Spleen (tissue), 11 donors: Measurements from ENCODE around the gene PPP2R3B. TPM values are rescaled to one million over a fixed set of nuclear protein-coding genes. Genes with fewer than 3 reads are reported as not detected.

ENCODE experiments used
- DNase-seq: peaks from one replicate; pipeline ENCODE4 v3.0.0-alpha.2; 2020
- H3K27ac ChIP-seq, 8 donors: fragments of 200-600 bp; sonication (generic) in 7 of 8; 1 replicate in 4 of 8; 2 replicates in 4 of 8; pipeline versions ENCODE4 v1.5.0 to v1.8.0; 2016 to 2021; ENCODE audit warnings: inconsistent platforms in 4 of 8, mild to moderate bottlenecking in 4 of 8, moderate library complexity in 1 of 8
- H3K27me3 ChIP-seq, 7 donors: fragments of 200-600 bp; sonication (generic) in 6 of 7; replicated peaks in 1 of 7; 1 replicate in 4 of 7; 2 replicates in 3 of 7; pipeline versions ENCODE4 v1.5.0 to v1.8.0; 2016 to 2021; ENCODE audit warnings: inconsistent platforms in 3 of 7, mild to moderate bottlenecking in 1 of 7
- H3K36me3 ChIP-seq, 6 donors: fragments of 200-600 bp; sonication (generic) in 5 of 6; 1 replicate in 4 of 6; 2 replicates in 2 of 6; pipeline versions ENCODE4 v1.5.0 to v1.8.0; 2016 to 2021; ENCODE audit warnings: inconsistent platforms in 2 of 6
- H3K4me1 ChIP-seq, 6 donors: fragments of 200-600 bp; sonication (generic) in 5 of 6; 1 replicate in 3 of 6; 2 replicates in 3 of 6; pipeline versions ENCODE4 v1.5.0 to v1.8.0; 2016 to 2021; ENCODE audit warnings: inconsistent platforms in 3 of 6
- H3K4me3 ChIP-seq, 8 donors: fragments of 200-600 bp; sonication (generic) in 7 of 8; 1 replicate in 4 of 8; 2 replicates in 4 of 8; pipeline versions ENCODE4 v1.5.0 to v1.8.0; 2016 to 2021; ENCODE audit warnings: inconsistent platforms in 4 of 8, mild to moderate bottlenecking in 4 of 8, moderate library complexity in 2 of 8
- H3K9me3 ChIP-seq, 8 donors: fragments of 200-600 bp; sonication (generic) in 7 of 8; 1 replicate in 4 of 8; 2 replicates in 4 of 8; pipeline versions ENCODE4 v1.5.0 to v1.8.0; 2016 to 2021; ENCODE audit warnings: inconsistent platforms in 4 of 8
- CTCF ChIP-seq, 11 experiments: fragments of 200-600 bp in 7 of 11; fragments of 450-650 bp in 4 of 11; sonication (generic) in 4 of 11; IDR thresholded peaks in 8 of 11; conservative IDR thresholded peaks in 3 of 11; 1 replicate in 7 of 11; 2 replicates in 4 of 11; pipeline versions ENCODE4 v1.4.0 to v1.8.0; 2016 to 2021; ENCODE audit warnings: antibody characterized with exemption in 11 of 11, inconsistent platforms in 4 of 11, mild to moderate bottlenecking in 1 of 11
- POLR2A ChIP-seq, 3 donors: fragments of 450-650 bp; IDR thresholded peaks; one replicate each; pipeline ENCODE4 v1.5.1; 2017; ENCODE audit warnings: antibody characterized with exemption in 3 of 3, mild to moderate bottlenecking in 1 of 3
- POLR2AphosphoS5 ChIP-seq, 3 donors: sonication (generic); formaldehyde crosslinking; IDR thresholded peaks; one replicate each; pipeline ENCODE4 v1.5.1; 2017; ENCODE audit warnings: antibody characterized with exemption in 3 of 3
- WGBS, 5 donors: extraction: QIAGEN DNeasy Blood & Tissue Kit in 3 of 5; methylation state at CpG; one replicate each; pipeline versions ENCODE4 v1.1.5 to v1.1.7; 2013 to 2018; 5-methylcytosine and 5-hydroxymethylcytosine counted together
- intact Hi-C: fragments of 100-400 bp; cut with DNase I; formaldehyde crosslinking; loops from one replicate; pipeline ENCODE4 v1.15.0; 2023; ENCODE audit warnings: low total_unique reads
- polyA plus RNA-seq, 3 donors: library from polyadenylated mRNA; stranded (reverse); fragments of 200-250 nt; gene quantifications; one replicate each; pipeline ENCODE4 v1.2.1, GENCODE V29; 2013
- total RNA-seq, 7 donors: library from RNA; depleted of rRNA in 3 of 7; stranded (reverse); fragments of >200 nt in 3 of 7; fragmentation: NEBNext Ultra II Directional in 4 of 7; extraction: Animal tissue kit (Norgen Biotek cat#: 25700) in 4 of 7; gene quantifications; one replicate each; pipeline versions ENCODE4 v1.1.0 to v1.2.1, GENCODE V29; 2016 to 2021
- donor health status: healthy with polysubstance abuse.
- donor health status: DM: no; HTN: no; CAD: no; lungs with moderate emphysema.
- donor health status: DM: no; HTN: no; CAD: no.
- donor health status: Bipolar disorder and iron deficiency.
- donor health status: healthy.
- donor health status: DM: no; HTN: no; CAD: no.
- donor health status: DM: yes; HTN: yes; CAD: no.

PPP2R3B gene
- total and polyA plus RNA-seq, 10 donors: 12.6 to 62.2 (median 26.9) TPM

GRCh38 chrX:371907-372306 lies 14.8 kb downstream of the PPP2R3B start:
- no peaks in the 10 kb centered on the region for H3K9me3 ChIP-seq
- H3K36me3 ChIP-seq: no peaks in the 10 kb centered on the region
- TF ChIP-seq POLR2AphosphoS5 (IDR thresholded peaks at IDR 0.05): no peak
- H3K27me3 ChIP-seq: peaks cover 0 to 63% (median 32%) of the 10 kb centered on the region in 7 donors
- intact Hi-C loops: no loop called here
- no peak overlapping the region for H3K27ac ChIP-seq
- H3K4me3 ChIP-seq: no peak overlapping the region
- H3K4me1 ChIP-seq: peaks cover 11 to 49% (median 23%) of the 10 kb centered on the region in 6 donors
- peak; percentile 31 for DNase-seq
- WGBS, 5 donors: 39 to 69% (median 52%) methylated on average over 15 of the region's 15 CpGs

GRCh38 chrX:370963-371745 lies 15.6 kb downstream of the PPP2R3B start:
- TF ChIP-seq POLR2AphosphoS5 (IDR thresholded peaks at IDR 0.05) (no peak), CTCF (IDR thresholded peaks at IDR 0.05 in 8 of 11, conservative IDR thresholded peaks at IDR 0.05 in 3 of 11) (no peak), POLR2A (IDR thresholded peaks at IDR 0.05) (no peak)
- Histone ChIP-seq H3K9me3 (no peaks in the 10 kb centered on the region), H3K4me1 (peaks cover 11 to 49% (median 23%) of the 10 kb centered on the region in 6 donors), H3K4me3 (no peak overlapping the region), H3K36me3 (no peaks in the 10 kb centered on the region), H3K27me3 (peaks cover 0 to 60% (median 32%) of the 10 kb centered on the region in 7 donors), H3K27ac (no peak overlapping the region)
- peak; percentile 56 for DNase-seq
- 77 to 90% (median 87%) methylated on average over 47 to 48 of the region's 48 CpGs for WGBS, 5 donors
- intact Hi-C loops: no loop called here

- WGBS, 5 donors: 79 to 93% (median 89%) methylated on average over 27 to 43 of the region's 43 CpGs
- Histone ChIP-seq H3K9me3 (no peaks in the 10 kb centered on the region), H3K27me3 (peaks cover 0 to 53% (median 32%) of the 10 kb centered on the region in 7 donors), H3K4me1 (peaks cover 11 to 43% (median 23%) of the 10 kb centered on the region in 6 donors), H3K4me3 (no peak overlapping the region), H3K27ac (no peak overlapping the region), H3K36me3 (no peaks in the 10 kb centered on the region)
- intact Hi-C loops: no loop called here
- TF ChIP-seq POLR2AphosphoS5 (IDR thresholded peaks at IDR 0.05) (no peak), CTCF (IDR thresholded peaks at IDR 0.05 in 8 of 11, conservative IDR thresholded peaks at IDR 0.05 in 3 of 11) (no peak), POLR2A (IDR thresholded peaks at IDR 0.05) (no peak)
- DNase-seq: peak; percentile 69
These were observed 16.3 kb downstream of the PPP2R3B start for GRCh38 chrX:370244-370962.

- intact Hi-C loops: no loop called here
- Histone ChIP-seq H3K36me3 (no peaks in the 10 kb centered on the region), H3K9me3 (no peaks in the 10 kb centered on the region), H3K4me1 (peaks cover 8 to 35% (median 18%) of the 10 kb centered on the region in 6 donors), H3K27ac (no peak overlapping the region), H3K4me3 (no peak overlapping the region), H3K27me3 (peaks cover 0 to 45% (median 26%) of the 10 kb centered on the region in 7 donors)
- TF ChIP-seq CTCF (IDR thresholded peaks at IDR 0.05 in 8 of 11, conservative IDR thresholded peaks at IDR 0.05 in 3 of 11) (no peak), POLR2AphosphoS5 (IDR thresholded peaks at IDR 0.05) (no peak), POLR2A (IDR thresholded peaks at IDR 0.05) (no peak)
- peak; percentile 60 for DNase-seq
- WGBS, 5 donors: 94 to 96% (median 96%) methylated on average over 24 to 34 of the region's 34 CpGs
These were observed 17.1 kb downstream of the PPP2R3B start for GRCh38 chrX:369563-370101.
